GM11168 (cell line): ENCODE data around the gene MGMT.

Experiments used
- in situ Hi-C: fragments of 300-500 bp; cut with MboI; formaldehyde crosslinking; loops from one replicate; pipeline ENCODE4 v1.12.0; 2022; ENCODE audit warnings: low sequenced_read_pairs; ENCODE audit not compliant: unreplicated experiment

The MGMT gene

GRCh38 chr10:129808092-129808983 is 341.3 kb downstream of the MGMT start:
- in situ Hi-C loops = no loop called here

- in situ Hi-C loops = no loop called here
Measured at GRCh38 chr10:129809431-129809830, 342.4 kb downstream of the MGMT start.

- in situ Hi-C loops = no loop called here
Measured at GRCh38 chr10:129809841-129810240, 342.8 kb downstream of the MGMT start.

- in situ Hi-C loops = no loop called here
Measured at GRCh38 chr10:129811208-129811607, 344.2 kb downstream of the MGMT start.

GRCh38 chr10:129812398-129812797 is 345.4 kb downstream of the MGMT start:
- in situ Hi-C loops = no loop called here

- in situ Hi-C loops = no loop called here
Measured at GRCh38 chr10:129814681-129815646, 347.9 kb downstream of the MGMT start.

GRCh38 chr10:129815898-129816655 is 349.0 kb downstream of the MGMT start:
- in situ Hi-C loops = no loop called here

GRCh38 chr10:129816656-129817045 is 349.6 kb downstream of the MGMT start:
- in situ Hi-C loops = no loop called here
